Measurements from ENCODE around the gene CSPG4. TPM values are rescaled to one million over a fixed set of nuclear protein-coding genes. Genes with fewer than 3 reads are reported as not detected.

Gene CSPG4
- total and polyA plus RNA-seq, 9 of the 15 experiments (the other 6 are each of a cell fraction or from before 2014, with no cell fraction given) = under 0.01 to 0.07 (median 0.04) TPM; not detected in 5

GRCh38 chr15:75694241-75695182 lies 18.1 kb downstream of the CSPG4 start (continued):
- TF ChIP-seq, protein P1, sequence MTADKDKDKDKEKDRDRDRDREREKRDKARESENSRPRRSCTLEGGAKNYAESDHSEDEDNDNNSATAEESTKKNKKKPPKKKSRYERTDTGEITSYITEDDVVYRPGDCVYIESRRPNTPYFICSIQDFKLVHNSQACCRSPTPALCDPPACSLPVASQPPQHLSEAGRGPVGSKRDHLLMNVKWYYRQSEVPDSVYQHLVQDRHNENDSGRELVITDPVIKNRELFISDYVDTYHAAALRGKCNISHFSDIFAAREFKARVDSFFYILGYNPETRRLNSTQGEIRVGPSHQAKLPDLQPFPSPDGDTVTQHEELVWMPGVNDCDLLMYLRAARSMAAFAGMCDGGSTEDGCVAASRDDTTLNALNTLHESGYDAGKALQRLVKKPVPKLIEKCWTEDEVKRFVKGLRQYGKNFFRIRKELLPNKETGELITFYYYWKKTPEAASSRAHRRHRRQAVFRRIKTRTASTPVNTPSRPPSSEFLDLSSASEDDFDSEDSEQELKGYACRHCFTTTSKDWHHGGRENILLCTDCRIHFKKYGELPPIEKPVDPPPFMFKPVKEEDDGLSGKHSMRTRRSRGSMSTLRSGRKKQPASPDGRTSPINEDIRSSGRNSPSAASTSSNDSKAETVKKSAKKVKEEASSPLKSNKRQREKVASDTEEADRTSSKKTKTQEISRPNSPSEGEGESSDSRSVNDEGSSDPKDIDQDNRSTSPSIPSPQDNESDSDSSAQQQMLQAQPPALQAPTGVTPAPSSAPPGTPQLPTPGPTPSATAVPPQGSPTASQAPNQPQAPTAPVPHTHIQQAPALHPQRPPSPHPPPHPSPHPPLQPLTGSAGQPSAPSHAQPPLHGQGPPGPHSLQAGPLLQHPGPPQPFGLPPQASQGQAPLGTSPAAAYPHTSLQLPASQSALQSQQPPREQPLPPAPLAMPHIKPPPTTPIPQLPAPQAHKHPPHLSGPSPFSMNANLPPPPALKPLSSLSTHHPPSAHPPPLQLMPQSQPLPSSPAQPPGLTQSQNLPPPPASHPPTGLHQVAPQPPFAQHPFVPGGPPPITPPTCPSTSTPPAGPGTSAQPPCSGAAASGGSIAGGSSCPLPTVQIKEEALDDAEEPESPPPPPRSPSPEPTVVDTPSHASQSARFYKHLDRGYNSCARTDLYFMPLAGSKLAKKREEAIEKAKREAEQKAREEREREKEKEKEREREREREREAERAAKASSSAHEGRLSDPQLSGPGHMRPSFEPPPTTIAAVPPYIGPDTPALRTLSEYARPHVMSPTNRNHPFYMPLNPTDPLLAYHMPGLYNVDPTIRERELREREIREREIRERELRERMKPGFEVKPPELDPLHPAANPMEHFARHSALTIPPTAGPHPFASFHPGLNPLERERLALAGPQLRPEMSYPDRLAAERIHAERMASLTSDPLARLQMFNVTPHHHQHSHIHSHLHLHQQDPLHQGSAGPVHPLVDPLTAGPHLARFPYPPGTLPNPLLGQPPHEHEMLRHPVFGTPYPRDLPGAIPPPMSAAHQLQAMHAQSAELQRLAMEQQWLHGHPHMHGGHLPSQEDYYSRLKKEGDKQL (CRISPR knock-in tag; IDR thresholded peaks at IDR 0.05; ENCODE audit: borderline replicate concordance) = no peak
- TF ChIP-seq MYC (IDR thresholded peaks at IDR 0.05; ENCODE audit: low read depth, low read length) (peak; percentile 61; the same call in 1 of the 2 replicates), MYC (CRISPR knock-in tag; IDR thresholded peaks at IDR 0.05; ENCODE audit: borderline replicate concordance, low read depth) (peak; percentile 54; the same call in 1 of the 2 replicates), PTBP1 (IDR thresholded peaks at IDR 0.05; ENCODE audit: low read depth, low read length) (peak; percentile 87), POLR2AphosphoS5 (IDR thresholded peaks at IDR 0.05; ENCODE audit: control insufficient read depth, insufficient read depth, low read depth, low read length) (peak; percentile 83), ZNF24 (IDR thresholded peaks at IDR 0.05) (peak; percentile 43), CHD2 (IDR thresholded peaks at IDR 0.05; ENCODE audit: low read depth, low read length) (no peak), HDAC3 (IDR thresholded peaks at IDR 0.05; ENCODE audit: borderline replicate concordance, partially characterized antibody) (peak; percentile 82), JUN (IDR thresholded peaks at IDR 0.05; ENCODE audit: borderline replicate concordance, low read depth, low read length) (peak; percentile 13; the same call in 1 of the 2 replicates), JUN (CRISPR knock-in tag; IDR thresholded peaks at IDR 0.05; ENCODE audit: borderline replicate concordance) (no peak), ARNT (IDR thresholded peaks at IDR 0.05) (peak; percentile 53 to 92; a peak in 1 of 4 replicates), ZNF274 (IDR thresholded peaks at IDR 0.05; ENCODE audit: borderline replicate concordance, low read depth, low read length) (peak; percentile 89), ZNF316 (IDR thresholded peaks at IDR 0.05) (peak; percentile 69), FOXM1 (IDR thresholded peaks at IDR 0.05; ENCODE audit: low read depth) (peak; percentile 77; the same call in 1 of the 2 replicates), FOXM1 (CRISPR knock-in tag; IDR thresholded peaks at IDR 0.05; ENCODE audit: low read depth) (no peak), EP300 (IDR thresholded peaks at IDR 0.05; ENCODE audit: low read length) (peak; percentile 35; the same call in 1 of the 2 replicates)
- TF ChIP-seq, protein P2, sequence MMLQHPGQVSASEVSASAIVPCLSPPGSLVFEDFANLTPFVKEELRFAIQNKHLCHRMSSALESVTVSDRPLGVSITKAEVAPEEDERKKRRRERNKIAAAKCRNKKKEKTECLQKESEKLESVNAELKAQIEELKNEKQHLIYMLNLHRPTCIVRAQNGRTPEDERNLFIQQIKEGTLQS (IDR thresholded peaks at IDR 0.05) = peak; percentile 81
- TF ChIP-seq, protein P2 (CRISPR knock-in tag; conservative IDR thresholded peaks at IDR 0.05) = peak; percentile 75; the same call in 1 of the 2 replicates
